ENCODE data around the gene CCDC68.

The CCDC68 gene

GRCh38 chr18:54946149-54946581 lies 13.1 kb downstream of the CCDC68 start:
- CTCF ChIA-PET, result no interaction called here
- TF ChIP-seq CTCF (conservative IDR thresholded peaks at IDR 0.05; ENCODE audit: low read depth), result no peak
- no peak overlapping the region for H3K27ac ChIP-seq
- POLR2A ChIA-PET (ENCODE audit: low non-redundant PET), result no interaction called here
- peak; percentile 20 for DNase-seq (ENCODE audit: low spot score)

GRCh38 chr18:54945576-54946125 lies 13.6 kb downstream of the CCDC68 start:
- no peak for DNase-seq (ENCODE audit: low spot score)
- ChIA-PET CTCF (no interaction called here), POLR2A (ENCODE audit: low non-redundant PET) (no interaction called here)
- TF ChIP-seq CTCF (conservative IDR thresholded peaks at IDR 0.05; ENCODE audit: low read depth), result no peak
- H3K27ac ChIP-seq, result no peak overlapping the region

- CTCF ChIA-PET, result no interaction called here
- no peak overlapping the region for H3K27ac ChIP-seq
- no peak for TF ChIP-seq CTCF (conservative IDR thresholded peaks at IDR 0.05; ENCODE audit: low read depth)
- no peak for DNase-seq (ENCODE audit: low spot score)
- POLR2A ChIA-PET (ENCODE audit: low non-redundant PET), result no interaction called here
Observed at GRCh38 chr18:54942569-54942968, 16.7 kb downstream of the CCDC68 start.

- POLR2A ChIA-PET (ENCODE audit: low non-redundant PET), result no interaction called here
- DNase-seq (ENCODE audit: low spot score), result no peak
- H3K27ac ChIP-seq, result no peak overlapping the region
- CTCF ChIA-PET, result no interaction called here
- TF ChIP-seq CTCF (conservative IDR thresholded peaks at IDR 0.05; ENCODE audit: low read depth), result no peak
Observed at GRCh38 chr18:54942144-54942543, 17.1 kb downstream of the CCDC68 start.

GRCh38 chr18:54939361-54939917 lies 19.8 kb downstream of the CCDC68 start:
- ChIA-PET POLR2A (ENCODE audit: low non-redundant PET) (no interaction called here), CTCF (interaction anchor here (1.2 kb wide), 1 partner anchor 9 kb away, joined by 6 read pairs; no protein-coding TSS in a partner anchor)

GRCh38 chr18:54938506-54938905 lies 20.8 kb downstream of the CCDC68 start:
- ChIA-PET POLR2A (ENCODE audit: low non-redundant PET) (no interaction called here), CTCF (no interaction called here)
- no peak overlapping the region for H3K27ac ChIP-seq
- no peak for DNase-seq (ENCODE audit: low spot score)
- no peak for TF ChIP-seq CTCF (conservative IDR thresholded peaks at IDR 0.05; ENCODE audit: low read depth)

More at GRCh38 chr18:54939361-54939917, 19.8 kb downstream of the CCDC68 start:
- TF ChIP-seq CTCF (conservative IDR thresholded peaks at IDR 0.05; ENCODE audit: low read depth), result no peak
- DNase-seq (ENCODE audit: low spot score), result no peak
- H3K27ac ChIP-seq, result no peak overlapping the region
